ENCODE data around the gene UBAP1L.
"Not testable (repeated sequence)": the region's sequence is repeated elsewhere in the genome, so short reads cannot be mapped to it uniquely, and the experiment has no call there.

The UBAP1L gene

GRCh38 chr15:65094294-65094995, 20.6 kb downstream of the UBAP1L start:
- TF ChIP-seq POLR2A (IDR thresholded peaks at IDR 0.05; ENCODE audit: low read depth, low read length) = no peak
- DNase-seq (ENCODE audit: insufficient read length, low spot score) (no peak), FAIRE-seq (no peak)

GRCh38 chr15:65093793-65094170, 21.2 kb downstream of the UBAP1L start:
- DNase-seq (ENCODE audit: insufficient read length, low spot score); FAIRE-seq: not testable (repeated sequence)

- FAIRE-seq (no peak), DNase-seq (ENCODE audit: insufficient read length, low spot score) (no peak)
- no peak for TF ChIP-seq POLR2A (IDR thresholded peaks at IDR 0.05; ENCODE audit: low read depth, low read length)
These were observed 21.8 kb downstream of the UBAP1L start for GRCh38 chr15:65092911-65093792.

- no peak for TF ChIP-seq POLR2A (IDR thresholded peaks at IDR 0.05; ENCODE audit: low read depth, low read length)
- DNase-seq (ENCODE audit: insufficient read length, low spot score) = no peak
- no peak for FAIRE-seq
These were observed 22.8 kb downstream of the UBAP1L start for GRCh38 chr15:65091946-65092770.

- DNase-seq (ENCODE audit: insufficient read length, low spot score) (no peak), FAIRE-seq (no peak)
- TF ChIP-seq POLR2A (IDR thresholded peaks at IDR 0.05; ENCODE audit: low read depth, low read length) = no peak
These were observed 25.7 kb downstream of the UBAP1L start for GRCh38 chr15:65089206-65089824.

GRCh38 chr15:65088643-65089021, 26.4 kb downstream of the UBAP1L start:
- no peak for FAIRE-seq
- no peak for DNase-seq (ENCODE audit: insufficient read length, low spot score)
- TF ChIP-seq POLR2A (IDR thresholded peaks at IDR 0.05; ENCODE audit: low read depth, low read length) = no peak

- DNase-seq (ENCODE audit: insufficient read length, low spot score) (no peak), FAIRE-seq (no peak)
- TF ChIP-seq POLR2A (IDR thresholded peaks at IDR 0.05; ENCODE audit: low read depth, low read length) = no peak
These were observed 26.9 kb downstream of the UBAP1L start for GRCh38 chr15:65087873-65088642.

GRCh38 chr15:65087411-65087810, 27.6 kb downstream of the UBAP1L start:
- FAIRE-seq (no peak), DNase-seq (ENCODE audit: insufficient read length, low spot score) (no peak)
- no peak for TF ChIP-seq POLR2A (IDR thresholded peaks at IDR 0.05; ENCODE audit: low read depth, low read length)

GRCh38 chr15:65086680-65087111, 28.3 kb downstream of the UBAP1L start:
- FAIRE-seq (no peak), DNase-seq (ENCODE audit: insufficient read length, low spot score) (no peak)
- TF ChIP-seq POLR2A (IDR thresholded peaks at IDR 0.05; ENCODE audit: low read depth, low read length) = no peak

GRCh38 chr15:65085990-65086679, 28.9 kb downstream of the UBAP1L start:
- FAIRE-seq (no peak), DNase-seq (ENCODE audit: insufficient read length, low spot score) (no peak)
- TF ChIP-seq POLR2A (IDR thresholded peaks at IDR 0.05; ENCODE audit: low read depth, low read length) = no peak

GRCh38 chr15:65085207-65085753, 29.7 kb downstream of the UBAP1L start:
- DNase-seq (ENCODE audit: insufficient read length, low spot score) (no peak), FAIRE-seq (no peak)
- no peak for TF ChIP-seq POLR2A (IDR thresholded peaks at IDR 0.05; ENCODE audit: low read depth, low read length)

GRCh38 chr15:65084500-65085206, 30.3 kb downstream of the UBAP1L start:
- no peak for FAIRE-seq
- DNase-seq (ENCODE audit: insufficient read length, low spot score) = no peak

More at GRCh38 chr15:65084500-65085206, 30.3 kb downstream of the UBAP1L start:
- no peak for TF ChIP-seq POLR2A (IDR thresholded peaks at IDR 0.05; ENCODE audit: low read depth, low read length)

All from H54 (cell line).